Erythroblast (primary cell): ENCODE results near the gene POLR1F.

Experiments
- GATA1 ChIP-seq: IDR thresholded peaks from 2 replicates; pipeline ENCODE4 v1.6.1; 2011; ENCODE audit warnings: low read depth, mild to moderate bottlenecking, control low read depth, low read length, moderate library complexity
- POLR2A ChIP-seq: IDR thresholded peaks from 2 replicates; pipeline ENCODE4 v1.6.1; 2011; ENCODE audit warnings: mild to moderate bottlenecking, low read length

DNA sequence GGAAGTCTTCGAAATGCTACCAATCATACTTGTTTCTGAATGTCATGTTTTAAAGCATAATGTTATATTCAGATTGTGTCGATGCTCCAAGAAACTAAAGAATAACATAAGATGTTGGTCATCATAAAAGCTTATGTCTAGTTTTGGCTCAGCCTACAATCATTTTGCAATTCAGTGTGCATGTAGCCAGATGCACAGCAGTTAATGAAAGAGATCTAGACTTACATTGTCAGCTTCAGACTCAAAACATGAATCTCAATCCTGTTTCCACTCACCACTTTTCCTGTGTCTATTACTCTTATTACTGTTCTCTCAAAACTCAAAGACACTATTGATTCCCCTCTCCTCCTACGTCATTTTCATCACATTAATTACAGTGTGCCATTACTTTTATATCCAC, 43.2 kb upstream of the POLR1F start:
- TF ChIP-seq POLR2A: no peak
- TF ChIP-seq GATA1: no peak
